Umbilical cord (tissue), 2 donors: ENCODE measurements around the gene CIRBP. TPM values are rescaled to one million over a fixed set of nuclear protein-coding genes. Genes with fewer than 3 reads are reported as not detected.

Experiments used
- DNase-seq: peaks from one replicate; pipeline ENCODE4 v3.0.0-alpha.2; 2015; ENCODE audit warnings: low spot score
- total RNA-seq: library from RNA; depleted of rRNA; stranded (reverse); fragments of >200 nt; gene quantifications from one replicate; pipeline ENCODE4 v1.2.3, GENCODE V29; 2014; ENCODE audit warnings: low replicate concordance; ENCODE audit not compliant: insufficient read depth

CIRBP gene
- total RNA-seq, 1 donor from 2014 or later = 319 TPM

DNA sequence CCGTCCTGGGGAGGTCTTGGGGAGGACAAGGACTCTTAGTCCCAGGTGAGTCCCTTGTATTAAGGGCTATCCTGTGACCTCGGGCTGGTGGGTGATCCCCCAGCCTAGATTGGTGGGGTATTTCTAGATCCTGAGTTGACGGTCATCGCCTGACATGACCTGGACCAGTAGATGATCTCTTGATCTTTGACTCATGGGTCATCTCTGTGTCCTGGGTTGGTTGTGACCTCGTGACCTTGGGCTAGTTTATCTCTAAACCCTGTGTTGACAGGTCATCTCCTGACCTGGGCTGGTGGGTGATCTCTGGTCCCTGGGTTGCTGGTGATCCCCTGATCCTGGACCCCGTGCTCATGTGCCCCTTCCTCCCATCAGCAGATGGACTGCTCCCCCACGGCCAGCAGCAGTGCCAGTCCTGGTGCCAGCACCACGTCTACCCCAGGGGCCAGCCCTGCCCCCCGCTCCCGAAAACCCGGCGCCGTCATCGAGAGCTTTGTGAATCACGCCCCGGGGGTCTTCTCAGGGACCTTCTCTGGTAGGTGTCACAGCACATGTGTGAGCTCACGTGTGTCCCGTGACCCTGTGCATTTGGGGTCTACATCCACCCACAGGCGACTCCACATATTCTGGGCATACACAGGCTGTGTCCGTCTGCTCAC, 14.5 kb upstream of the CIRBP start:
- DNase-seq = no peak

GRCh38 chr19:1255186-1256161, 13.7 kb upstream of the CIRBP start:
- no peak for DNase-seq

DNA sequence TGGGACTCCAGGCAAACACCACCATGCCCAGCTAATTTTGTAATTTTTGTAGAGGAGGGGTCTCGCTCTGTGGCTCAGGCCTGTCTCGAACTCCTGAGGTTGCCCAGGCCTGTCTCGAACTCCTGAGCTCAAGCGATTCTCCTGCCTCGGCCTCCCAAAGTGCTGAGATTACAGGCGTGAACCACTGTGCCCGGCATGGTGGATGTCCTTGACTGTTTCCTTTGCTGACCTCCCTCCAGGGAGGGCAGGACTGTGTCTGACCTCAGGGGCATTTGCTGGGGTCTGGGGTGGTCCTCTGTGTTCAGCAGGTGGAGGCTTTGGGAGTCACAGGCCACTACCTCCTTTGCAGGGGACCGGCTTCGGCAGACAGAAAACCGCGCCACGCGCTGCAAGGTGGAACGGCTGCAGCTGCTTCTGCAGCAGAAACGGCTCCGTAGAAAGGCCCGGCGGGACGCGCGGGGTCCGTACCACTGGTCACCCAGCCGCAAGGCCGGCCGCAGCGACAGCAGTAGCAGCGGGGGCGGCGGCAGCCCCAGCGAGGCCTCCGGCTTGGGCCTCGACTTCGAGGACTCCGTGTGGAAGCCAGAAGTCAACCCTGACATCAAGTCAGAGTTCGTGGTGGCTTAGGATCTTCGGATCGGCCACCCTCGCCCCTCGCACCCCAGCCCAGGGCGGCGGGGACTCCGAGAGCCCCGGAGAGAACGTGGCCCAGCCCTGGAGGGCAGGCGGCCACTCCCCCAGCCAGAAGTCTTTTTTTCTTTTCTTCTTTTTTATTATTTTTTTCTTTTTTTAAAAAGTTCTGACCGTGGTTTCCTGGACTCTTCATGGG, 12.3 kb upstream of the CIRBP start:
- no peak for DNase-seq

GRCh38 chr19:1257475-1258162, 11.5 kb upstream of the CIRBP start:
- no peak for DNase-seq

DNA sequence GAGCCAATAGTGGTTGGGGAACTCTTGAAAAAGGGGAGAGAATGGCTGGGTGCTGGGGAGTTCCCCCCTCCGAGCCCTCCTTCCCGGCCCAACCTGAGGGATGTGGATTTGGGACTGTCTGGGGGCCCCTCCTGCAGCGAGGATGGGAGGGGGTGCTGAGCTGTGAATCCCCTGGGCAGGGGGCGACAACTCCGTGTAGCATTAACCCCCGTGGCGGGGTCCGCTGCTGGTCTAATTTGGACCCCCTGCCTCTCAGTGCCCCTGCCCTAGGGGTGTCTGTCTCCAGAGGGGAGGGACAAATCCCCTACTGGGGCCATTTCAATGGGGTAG, 11.0 kb upstream of the CIRBP start:
- DNase-seq = no peak

DNA sequence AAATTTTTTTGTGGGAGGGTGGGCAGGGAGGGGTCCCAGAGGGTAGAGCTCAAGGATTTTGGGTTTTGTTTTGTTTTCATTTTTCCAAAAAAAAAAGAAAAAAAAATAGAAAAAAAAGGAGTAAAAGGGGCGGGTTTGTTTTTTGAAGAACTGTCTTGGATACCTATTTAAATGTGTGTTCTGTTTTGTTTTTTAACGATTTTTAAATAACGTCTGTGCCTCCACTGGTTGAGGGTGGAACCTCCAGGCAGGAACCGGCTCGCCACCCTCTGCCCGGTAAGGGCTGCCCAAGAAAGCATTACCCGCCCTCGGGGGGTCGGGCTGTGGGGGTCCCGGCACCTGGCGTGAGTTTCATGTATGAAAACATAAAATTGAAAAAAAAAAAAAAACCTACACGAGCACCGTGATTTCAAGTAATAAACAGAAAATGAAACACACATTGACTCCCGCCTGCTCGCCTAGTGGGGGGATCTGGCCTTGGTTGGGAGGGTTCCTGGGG, 10.4 kb upstream of the CIRBP start:
- no peak for DNase-seq

- DNase-seq = no peak
These were observed 9.8 kb upstream of the CIRBP start for GRCh38 chr19:1259206-1259875.

DNA sequence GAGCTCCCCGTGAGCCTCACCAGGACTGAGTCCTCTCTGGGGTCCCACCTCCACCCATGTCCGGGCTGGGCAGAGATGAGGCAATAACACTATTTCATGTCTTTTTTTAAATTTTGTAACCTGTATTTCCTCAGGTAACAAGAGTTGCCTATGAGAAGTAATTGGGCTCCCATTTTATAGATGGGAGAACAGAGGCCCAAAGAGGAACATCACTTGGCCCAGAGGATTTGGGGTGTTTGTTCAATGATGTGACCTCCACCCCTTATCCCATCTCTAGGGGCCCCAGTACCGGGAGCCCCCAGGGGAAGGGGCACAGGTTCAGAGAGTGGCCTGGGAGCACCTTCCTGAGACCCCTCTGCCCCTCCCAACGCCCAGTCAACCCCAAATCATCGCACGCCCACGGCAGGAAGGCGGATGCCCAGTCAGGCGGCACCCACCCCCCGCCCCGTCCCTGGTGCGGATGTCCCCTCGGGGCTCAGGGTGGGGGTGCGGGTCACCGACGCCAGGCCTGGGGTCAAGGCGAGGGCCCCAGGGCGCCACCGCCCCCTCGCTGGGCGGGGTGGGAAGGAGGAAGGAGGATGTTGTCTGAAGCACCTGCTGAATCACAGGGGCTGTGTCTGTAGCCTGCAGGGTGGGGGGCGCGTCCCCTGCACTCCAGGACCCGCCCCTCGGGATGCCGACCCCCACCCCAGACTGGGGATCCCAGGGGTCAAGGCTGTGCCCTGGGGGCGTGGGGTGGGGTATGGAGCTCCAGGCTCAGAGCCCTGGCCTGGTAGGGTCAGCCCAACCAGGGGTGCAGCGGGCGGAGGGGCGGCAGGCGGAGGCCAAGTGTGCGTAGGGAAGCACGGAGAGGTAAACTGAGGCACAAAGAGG, 9.0 kb upstream of the CIRBP start:
- no peak for DNase-seq

DNA sequence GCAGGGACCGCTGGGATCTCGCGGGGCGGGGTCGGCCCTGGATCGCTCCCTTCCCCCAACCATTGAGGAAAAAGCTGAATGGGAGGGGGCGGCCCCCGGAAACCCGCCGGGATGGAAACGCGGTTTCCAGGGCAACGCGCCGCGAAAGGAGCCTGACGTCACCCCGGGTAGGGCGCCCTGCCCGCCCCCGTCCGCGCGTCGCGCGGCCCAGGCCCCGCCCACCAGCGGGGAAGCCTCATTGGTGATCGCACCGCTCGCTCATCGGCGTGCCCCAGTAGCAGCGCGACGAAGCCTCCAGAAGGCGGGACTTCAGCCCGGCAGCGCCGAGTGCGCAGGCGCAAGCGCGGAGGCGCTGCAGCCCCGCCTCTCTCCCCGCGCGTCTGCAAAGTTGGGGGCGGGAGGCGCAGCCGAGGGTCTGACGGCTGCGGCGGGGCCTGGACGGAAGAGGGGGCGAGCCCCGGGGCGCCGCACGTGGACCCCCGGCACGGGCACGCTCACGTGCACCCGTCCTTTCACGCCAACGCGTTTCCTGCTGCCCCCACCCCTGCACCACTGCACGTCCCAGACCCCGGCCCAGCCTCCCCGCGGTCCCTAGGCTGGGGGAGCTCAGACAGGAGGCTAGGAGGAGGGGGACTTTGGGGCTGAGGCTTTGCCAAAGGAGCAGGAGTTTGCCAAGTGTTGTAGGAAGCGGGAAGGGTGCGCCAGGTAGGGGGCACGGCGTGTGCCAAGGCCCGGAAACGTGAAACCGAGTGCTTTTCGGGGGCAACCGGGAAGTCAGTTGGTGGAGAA, 8.2 kb upstream of the CIRBP start:
- peak; percentile 98 for DNase-seq

DNA sequence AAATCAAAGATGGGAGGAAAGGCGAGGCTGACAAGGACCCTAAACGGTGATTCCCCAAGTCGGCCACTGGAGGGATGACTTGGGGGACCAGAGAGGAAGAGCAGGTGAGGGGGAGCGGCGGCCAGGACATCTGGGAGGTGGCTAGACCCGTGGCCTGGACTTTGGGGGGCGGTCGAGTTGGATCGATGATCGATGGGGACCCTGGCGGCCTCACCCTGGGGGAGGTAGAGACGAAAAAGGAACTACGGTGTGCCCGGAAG, 7.7 kb upstream of the CIRBP start:
- DNase-seq = no peak

- no peak for DNase-seq
These were observed 7.1 kb upstream of the CIRBP start for GRCh38 chr19:1261798-1262622.

GRCh38 chr19:1262623-1263123, 6.5 kb upstream of the CIRBP start:
- DNase-seq = peak; percentile 75

DNA sequence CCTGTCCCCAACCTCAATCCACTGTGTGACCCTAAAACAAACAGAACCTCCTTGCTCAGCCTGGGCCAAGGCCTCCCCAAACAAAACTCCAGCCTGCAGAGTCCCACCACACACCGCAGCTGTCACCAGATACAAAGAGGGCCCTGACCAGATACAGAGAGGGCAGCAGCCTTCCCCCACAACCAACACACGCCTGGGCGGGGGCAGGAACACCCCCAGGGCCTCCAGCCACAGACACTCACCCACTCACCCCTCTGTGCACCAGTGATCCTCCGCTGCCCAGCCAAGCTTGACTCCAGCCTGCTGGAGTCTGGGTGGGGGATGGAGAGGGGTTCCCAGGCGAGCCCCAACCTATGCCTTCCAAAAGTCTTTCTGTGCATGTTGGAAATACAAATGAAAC, 5.9 kb upstream of the CIRBP start:
- DNase-seq = no peak

DNA sequence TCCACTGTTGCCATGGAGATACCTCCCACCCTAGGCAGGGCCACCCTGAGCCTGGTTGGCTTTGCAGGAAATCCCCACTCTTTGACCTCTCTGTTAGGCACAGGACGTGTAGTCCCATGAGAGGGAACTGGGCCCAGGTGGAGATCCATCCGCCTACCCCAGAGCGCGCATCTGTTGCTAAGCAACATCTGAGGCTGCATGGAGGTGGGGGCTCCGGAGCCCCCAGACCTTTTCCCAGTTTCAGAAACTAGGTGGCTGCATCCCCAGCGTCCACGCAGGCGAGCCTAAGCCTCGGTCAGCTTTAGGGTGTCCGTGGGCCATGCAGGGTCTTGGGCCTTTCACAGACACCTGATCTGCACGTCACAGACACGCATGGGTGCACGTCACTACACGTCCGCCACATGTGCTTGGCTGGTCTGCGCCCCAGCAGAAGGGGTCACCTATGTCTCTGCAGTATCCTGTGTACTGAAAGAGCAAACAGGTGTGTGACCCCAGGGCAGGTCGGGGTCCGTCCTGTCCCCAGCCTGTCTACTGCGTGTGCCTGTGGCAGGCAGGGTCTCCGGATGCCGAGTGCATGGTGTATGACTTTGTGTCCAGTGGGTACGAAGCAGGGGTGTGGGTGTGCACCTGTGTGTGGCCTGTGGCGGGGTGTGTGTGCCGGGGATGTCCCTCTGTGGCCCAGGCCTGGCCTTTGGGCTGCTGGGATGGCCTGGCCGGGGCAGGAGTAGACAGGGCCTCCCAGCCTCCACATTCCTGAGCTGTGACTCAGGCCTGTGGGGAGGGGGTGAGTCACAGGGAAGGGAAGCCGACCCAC, 4.1 kb upstream of the CIRBP start:
- DNase-seq = peak; percentile 88

- peak; percentile 69 for DNase-seq
These were observed 3.5 kb upstream of the CIRBP start for GRCh38 chr19:1265615-1266128.

DNA sequence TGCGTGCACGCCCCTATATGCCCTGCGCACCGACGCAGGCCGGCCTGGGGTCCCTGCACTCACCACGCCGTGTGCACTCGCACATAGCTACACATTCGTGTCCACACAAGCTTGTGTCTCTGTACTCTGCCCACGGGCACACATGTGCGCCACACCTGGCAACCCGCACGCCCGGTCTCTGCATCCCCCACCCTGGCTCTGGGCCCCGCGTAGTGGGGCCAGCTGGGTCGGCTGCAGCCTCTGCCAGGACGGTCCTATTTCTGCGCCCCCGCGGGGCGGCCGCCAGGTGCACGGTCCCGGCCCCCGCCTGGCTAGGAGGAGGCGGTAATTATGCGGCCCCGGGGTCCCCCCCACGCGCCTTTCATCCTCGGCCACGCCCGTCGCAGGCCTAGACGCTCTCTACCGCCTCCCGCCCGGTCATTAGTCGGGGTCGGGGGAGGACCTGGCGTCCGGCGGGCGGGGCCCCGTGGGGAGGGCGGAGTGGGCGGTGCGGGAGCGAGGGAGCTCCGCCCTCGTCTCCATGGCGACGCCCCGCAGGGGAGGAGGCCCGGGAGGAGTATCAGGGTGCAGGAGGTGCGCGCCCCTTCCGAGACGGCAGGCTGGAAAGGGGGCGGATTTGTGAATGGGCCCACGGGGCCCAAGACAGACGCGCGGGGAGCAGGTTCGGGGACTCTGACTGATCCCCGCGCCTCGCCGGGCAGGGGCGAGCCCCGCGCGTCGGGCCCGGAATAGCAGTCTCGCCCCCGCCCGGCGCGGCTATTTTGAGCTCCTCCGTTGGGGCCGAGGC, 2.8 kb upstream of the CIRBP start:
- peak; percentile 93 for DNase-seq
